NCI-H510A (cell line): ENCODE measurements around the gene DENND1A.

ENCODE experiments used
- DNase-seq: peaks from one replicate; lab custom pipeline; 2025; lab: John Stamatoyannopoulos, UW

Gene DENND1A

GRCh38 chr9:123617952-123618678 lies 311.8 kb downstream of the DENND1A start:
- no peak for DNase-seq

DNA sequence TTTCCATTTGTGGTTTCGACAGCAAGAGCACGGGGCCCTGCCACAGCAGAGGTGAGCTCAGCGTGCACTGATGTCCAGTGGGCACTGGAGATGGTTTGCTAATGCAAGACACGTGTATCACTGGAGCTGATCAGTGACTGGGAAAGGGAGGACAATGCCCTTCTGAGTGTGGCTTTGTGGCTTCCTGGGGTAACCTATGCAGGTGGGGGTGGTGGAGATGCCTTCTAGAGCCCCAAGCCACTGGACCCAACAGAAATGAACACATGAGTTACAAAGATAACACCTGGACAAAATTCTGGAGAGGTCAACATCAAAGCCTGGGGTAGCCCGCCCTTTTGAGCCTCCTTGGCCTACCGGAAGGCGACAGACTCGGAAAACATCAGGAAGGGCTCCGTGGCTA lies 312.6 kb downstream of the DENND1A start:
- no peak for DNase-seq

- no peak for DNase-seq
Measured at GRCh38 chr9:123616707-123617106, 313.2 kb downstream of the DENND1A start.

GRCh38 chr9:123615381-123615780 lies 314.5 kb downstream of the DENND1A start:
- DNase-seq, result peak; percentile 51

- DNase-seq, result peak; percentile 35
Measured at GRCh38 chr9:123614306-123615263, 315.3 kb downstream of the DENND1A start.

DNA sequence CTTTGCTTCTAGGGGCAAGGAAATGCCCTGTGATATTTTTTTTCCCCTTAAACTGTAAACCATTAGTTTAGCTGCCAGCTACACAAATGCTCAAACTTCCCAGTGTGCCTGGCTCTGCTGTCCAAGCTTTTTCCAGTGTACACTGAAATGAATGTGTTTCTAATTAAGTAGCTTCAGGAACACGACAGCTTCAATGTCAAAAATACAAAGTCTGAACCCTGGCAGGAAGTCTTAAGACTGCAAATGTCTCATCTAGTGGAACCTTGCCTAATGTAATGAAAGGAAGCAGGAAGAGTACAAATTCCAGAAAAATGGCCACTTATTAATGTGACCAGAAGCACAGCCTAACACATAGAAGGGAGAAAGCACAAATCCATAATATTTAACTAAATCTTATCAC lies 318.7 kb downstream of the DENND1A start:
- no peak for DNase-seq

DNA sequence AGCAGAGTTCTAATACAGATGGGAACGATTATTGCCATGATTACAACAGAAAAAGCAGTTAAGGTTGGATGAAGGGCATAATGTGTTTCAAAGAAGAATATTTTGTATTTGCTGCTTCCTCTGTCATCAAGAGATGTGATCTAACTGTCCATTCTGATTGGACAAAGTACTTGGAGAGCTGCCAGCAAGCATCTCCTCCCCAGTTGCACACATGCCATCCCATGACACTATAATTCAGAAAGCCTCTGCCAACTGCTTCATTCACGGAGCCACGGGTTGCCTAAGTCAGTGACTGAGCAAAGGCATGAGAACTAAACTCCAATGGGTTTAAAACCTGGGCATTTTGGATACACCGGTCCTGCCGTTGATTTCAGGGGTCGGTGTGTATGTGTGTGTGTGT lies 320.1 kb downstream of the DENND1A start:
- DNase-seq, result no peak

- no peak for DNase-seq
Measured at GRCh38 chr9:123608104-123608503, 321.8 kb downstream of the DENND1A start.

DNA sequence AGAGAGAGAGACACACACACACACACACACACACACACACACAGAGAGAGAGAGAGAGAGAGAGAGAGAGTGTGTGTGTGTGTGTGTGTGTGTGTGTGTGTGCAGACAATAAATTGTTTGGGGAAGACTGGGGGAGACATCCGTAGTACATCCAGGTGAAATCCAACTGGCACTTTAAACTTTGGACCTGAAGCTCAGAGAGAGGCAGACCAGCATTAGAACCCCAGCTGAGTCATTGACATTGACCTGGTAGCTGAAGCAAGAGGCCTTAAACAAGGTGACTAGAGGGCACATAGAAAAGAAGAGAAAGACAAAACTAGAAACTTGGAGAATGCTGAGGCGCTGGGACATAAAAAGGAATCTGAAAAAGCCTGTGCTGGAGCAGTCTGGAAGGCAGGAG lies 322.4 kb downstream of the DENND1A start:
- no peak for DNase-seq

DNA sequence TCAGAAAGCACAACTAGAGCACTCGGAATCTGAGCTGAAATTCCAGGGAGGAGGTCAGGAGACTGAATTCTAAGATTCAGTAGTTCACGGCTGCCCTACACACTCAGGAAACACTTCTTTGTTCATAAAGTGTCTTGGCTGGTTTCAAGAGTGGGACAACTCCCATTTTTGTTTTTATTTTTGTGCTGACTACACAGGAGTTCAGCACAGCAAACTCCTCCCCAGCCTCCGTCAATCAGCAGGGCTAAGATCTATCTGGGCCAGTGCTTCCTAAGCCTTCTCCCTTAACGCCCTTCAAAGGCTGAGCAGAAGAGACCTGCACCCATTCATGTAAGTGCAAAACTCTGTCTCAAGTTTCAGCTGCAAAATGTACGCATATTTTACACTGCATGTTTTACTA lies 323.8 kb downstream of the DENND1A start:
- DNase-seq, result no peak

GRCh38 chr9:123605286-123605685 lies 324.6 kb downstream of the DENND1A start:
- DNase-seq, result no peak

- DNase-seq, result no peak
Measured at GRCh38 chr9:123604861-123605260, 325.1 kb downstream of the DENND1A start.

DNA sequence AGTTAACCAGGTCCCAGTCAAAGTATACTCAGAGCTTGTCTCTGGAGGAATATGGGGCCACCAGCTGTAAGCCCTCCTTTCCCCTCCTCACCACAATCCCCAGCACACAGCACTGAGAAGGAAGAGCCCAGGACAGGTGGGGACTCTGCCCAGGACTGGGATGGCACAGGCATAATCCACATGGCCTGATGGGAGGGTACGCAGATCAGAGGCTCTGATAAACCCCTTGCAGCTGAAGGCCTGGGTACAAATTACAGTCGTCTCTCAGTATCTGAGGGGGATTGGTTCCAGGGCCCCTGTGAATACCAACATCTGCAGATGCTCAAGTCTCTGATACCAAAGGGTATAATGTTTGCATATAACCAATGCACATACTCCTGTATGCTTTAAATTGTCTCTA lies 328.1 kb downstream of the DENND1A start:
- no peak for DNase-seq

DNA sequence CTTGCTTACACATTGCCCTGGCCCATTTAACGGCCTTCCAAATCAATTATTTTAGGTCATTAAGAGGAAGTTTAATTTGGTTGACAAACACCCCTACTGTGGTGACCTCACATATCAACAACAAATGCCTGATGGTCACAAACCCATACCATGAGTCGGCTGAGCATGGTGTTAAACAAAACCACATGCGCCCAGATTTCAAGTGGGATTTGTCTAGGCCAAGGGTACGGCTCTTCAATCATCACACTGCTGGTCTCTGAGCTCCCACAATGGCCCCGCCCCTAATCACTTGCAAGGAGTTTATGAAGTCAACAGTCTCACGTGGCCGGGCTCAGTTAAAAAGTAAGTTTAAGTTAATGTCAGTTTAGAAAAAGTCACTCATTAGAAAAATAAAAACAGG lies 330.1 kb downstream of the DENND1A start:
- no peak for DNase-seq

DNA sequence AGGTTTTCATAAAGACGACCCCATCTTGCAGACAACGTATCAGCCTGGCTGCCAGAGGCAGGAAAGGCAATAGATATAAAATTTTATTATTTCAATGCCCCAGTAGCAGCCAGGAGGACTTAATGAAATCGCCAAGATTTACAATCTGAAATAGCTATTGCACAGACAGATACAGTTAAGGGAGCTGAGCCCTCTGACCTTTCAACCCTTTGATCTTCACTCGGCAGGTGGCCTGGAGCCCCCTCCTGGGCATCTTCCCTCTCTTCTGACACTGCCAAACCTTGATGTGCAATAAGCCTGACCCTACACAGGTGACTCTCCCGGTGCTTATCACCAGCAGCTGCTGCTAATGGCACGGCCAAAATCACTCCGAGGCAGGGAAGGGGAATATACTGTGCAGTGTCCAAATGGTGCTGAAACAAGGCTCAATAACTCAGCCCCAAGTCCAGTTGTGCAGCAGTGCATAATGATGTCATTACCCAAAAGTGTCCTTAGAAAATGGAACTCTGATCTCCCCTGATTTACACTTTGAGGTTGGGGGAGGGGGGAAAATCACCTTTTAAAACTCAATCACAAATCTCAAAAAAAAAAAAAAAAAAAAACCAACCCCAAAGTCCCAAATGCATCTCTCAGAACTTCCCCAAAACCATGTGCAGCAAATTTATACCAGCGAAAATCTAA lies 331.9 kb downstream of the DENND1A start:
- no peak for DNase-seq

- no peak for DNase-seq
Measured at GRCh38 chr9:123597048-123597447, 332.9 kb downstream of the DENND1A start.

DNA sequence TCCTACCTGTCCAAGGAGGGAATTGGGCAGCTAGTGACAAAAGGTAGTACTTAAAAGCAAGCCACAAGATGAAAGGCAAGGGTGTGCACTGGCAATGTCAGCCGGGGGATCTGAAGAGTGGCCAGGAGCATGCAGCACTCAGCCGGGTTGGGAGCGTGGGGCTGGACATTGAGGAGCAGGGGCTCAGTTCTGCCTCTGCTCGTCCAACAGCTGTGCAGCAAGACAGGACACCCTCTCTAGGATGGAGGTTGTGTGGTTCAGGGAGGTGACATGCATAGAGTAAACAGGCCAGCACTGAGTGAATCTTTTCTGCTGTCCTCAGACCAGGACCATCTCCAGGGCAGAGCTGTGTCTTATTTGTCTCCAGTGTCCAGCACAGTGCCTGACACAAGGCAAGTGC lies 338.6 kb downstream of the DENND1A start:
- DNase-seq, result no peak

GRCh38 chr9:123590499-123590898 lies 339.4 kb downstream of the DENND1A start:
- DNase-seq, result no peak

- no peak for DNase-seq
Measured at GRCh38 chr9:123589361-123590239, 340.3 kb downstream of the DENND1A start.

- peak; percentile 45 for DNase-seq
Measured at GRCh38 chr9:123586275-123586674, 343.7 kb downstream of the DENND1A start.
